Measurements from ENCODE around the gene DOCK10.

- TF ChIP-seq ESRRA (CRISPR knock-in tag; IDR thresholded peaks at IDR 0.05; ENCODE audit: borderline replicate concordance) (no peak), TCF7 (CRISPR knock-in tag; IDR thresholded peaks at IDR 0.05; ENCODE audit: low read depth) (no peak), NR1H2 (CRISPR knock-in tag; IDR thresholded peaks at IDR 0.05) (no peak), CTCF (IDR thresholded peaks at IDR 0.05) (no peak)
- TF ChIP-seq, protein P1, sequence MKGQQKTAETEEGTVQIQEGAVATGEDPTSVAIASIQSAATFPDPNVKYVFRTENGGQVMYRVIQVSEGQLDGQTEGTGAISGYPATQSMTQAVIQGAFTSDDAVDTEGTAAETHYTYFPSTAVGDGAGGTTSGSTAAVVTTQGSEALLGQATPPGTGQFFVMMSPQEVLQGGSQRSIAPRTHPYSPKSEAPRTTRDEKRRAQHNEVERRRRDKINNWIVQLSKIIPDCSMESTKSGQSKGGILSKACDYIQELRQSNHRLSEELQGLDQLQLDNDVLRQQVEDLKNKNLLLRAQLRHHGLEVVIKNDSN (CRISPR knock-in tag; IDR thresholded peaks at IDR 0.05) = no peak
Measured at GRCh38 chr2:224966613-224967012, 75.7 kb downstream of the DOCK10 start.
